HepG2 (cell line): ENCODE measurements around the gene NFIC. TPM values are rescaled to one million over a fixed set of nuclear protein-coding genes. Genes with fewer than 3 reads are reported as not detected.

ENCODE experiments used
- AGO1 ChIP-seq: fragments of 200-400 bp; formaldehyde crosslinking; IDR thresholded peaks from 2 replicates; pipeline ENCODE4 v1.6.1; 2017; ENCODE audit warnings: mild to moderate bottlenecking, low read depth, low read length, moderate library complexity; ENCODE audit not compliant: poor library complexity, severe bottlenecking
- ATF6 ChIP-seq: sonication (generic); formaldehyde crosslinking; conservative IDR thresholded peaks from 2 replicates; pipeline ENCODE4 v1.4.0; 2020; ENCODE audit warnings: missing genetic modification reagents
- CEBPB ChIP-seq: IDR thresholded peaks from 2 replicates; pipeline ENCODE4 v1.6.1; 2011; ENCODE audit warnings: low read depth, low read length, improper control_type of control experiment, borderline replicate concordance
- ERF ChIP-seq: IDR thresholded peaks from 2 replicates; pipeline ENCODE4 v1.6.1; 2018; ENCODE audit warnings: missing biosample characterization, missing genetic modification reagents
- GPBP1L1 ChIP-seq: sonication (generic); formaldehyde crosslinking; IDR thresholded peaks from 2 replicates; pipeline ENCODE4 v1.5.0; 2020; ENCODE audit warnings: mild to moderate bottlenecking, missing genetic modification reagents
- IKZF1 ChIP-seq: fragments of 450-650 bp; IDR thresholded peaks from 2 replicates; pipeline ENCODE4 v1.7.1; 2016
- KAT7 ChIP-seq: IDR thresholded peaks from 2 replicates; pipeline ENCODE4 v1.6.1; 2018; ENCODE audit warnings: borderline replicate concordance, missing compliant biosample characterization
- NR2F6 ChIP-seq, 2 experiments: IDR thresholded peaks; 2 replicates each; pipeline ENCODE4 v1.6.1; 2016; ENCODE audit warnings: antibody characterized with exemption in 1 of 2, mild to moderate bottlenecking in 1 of 2
- RBM39 ChIP-seq: fragments of 200-400 bp; formaldehyde crosslinking; IDR thresholded peaks from one replicate; pipeline ENCODE4 v1.6.1; 2018; ENCODE audit warnings: antibody characterized with exemption, mild to moderate bottlenecking, low read depth, low read length; ENCODE audit not compliant: poor library complexity, severe bottlenecking
- SMARCC2 ChIP-seq: fragments of 450-650 bp; IDR thresholded peaks from 2 replicates; pipeline ENCODE4 v1.6.1; 2017; ENCODE audit warnings: antibody characterized with exemption, mild to moderate bottlenecking
- SMC3 ChIP-seq: IDR thresholded peaks from 2 replicates; pipeline ENCODE4 v1.6.1; 2011; ENCODE audit warnings: low read length, improper control_type of control experiment
- SNAI1 ChIP-seq: sonication (generic); formaldehyde crosslinking; IDR thresholded peaks from 2 replicates; pipeline ENCODE4 v1.5.0; 2020; ENCODE audit warnings: mild to moderate bottlenecking, missing genetic modification reagents, borderline replicate concordance
- TSC22D2 ChIP-seq: sonication (generic); formaldehyde crosslinking; IDR thresholded peaks from 2 replicates; pipeline ENCODE4 v1.5.1; 2020; ENCODE audit warnings: missing genetic modification reagents, mild to moderate bottlenecking, borderline replicate concordance
- ZNF142 ChIP-seq: sonication (generic); formaldehyde crosslinking; IDR thresholded peaks from 2 replicates; pipeline ENCODE4 v1.4.0; 2020; ENCODE audit warnings: missing genetic modification reagents
- ZNF224 ChIP-seq: sonication (generic); formaldehyde crosslinking; IDR thresholded peaks from 2 replicates; pipeline ENCODE4 v1.5.0; 2020; ENCODE audit warnings: mild to moderate bottlenecking, missing genetic modification reagents
- ZNF225 ChIP-seq: sonication (generic); formaldehyde crosslinking; IDR thresholded peaks from 2 replicates; pipeline ENCODE4 v1.4.0; 2020; ENCODE audit warnings: mild to moderate bottlenecking, missing genetic modification reagents
- ZNF354B ChIP-seq: sonication (generic); formaldehyde crosslinking; IDR thresholded peaks from 2 replicates; pipeline ENCODE4 v1.8.0; 2022; ENCODE audit warnings: mild to moderate bottlenecking, missing genetic modification reagents
- ZNF431 ChIP-seq: sonication (generic); formaldehyde crosslinking; IDR thresholded peaks from 2 replicates; pipeline ENCODE4 v1.9.0; 2022; ENCODE audit warnings: missing genetic modification reagents, low read depth, mild to moderate bottlenecking, borderline replicate concordance
- ZNF580 ChIP-seq: IDR thresholded peaks from 2 replicates; pipeline ENCODE4 v1.6.1; 2016; ENCODE audit warnings: low read depth, borderline replicate concordance
- ZNF678 ChIP-seq: sonication (generic); formaldehyde crosslinking; IDR thresholded peaks from 2 replicates; pipeline ENCODE4 v1.4.0; 2020; ENCODE audit warnings: mild to moderate bottlenecking, missing genetic modification reagents
- ZSCAN31 ChIP-seq: sonication (generic); formaldehyde crosslinking; IDR thresholded peaks from 2 replicates; pipeline ENCODE4 v1.5.0; 2020; ENCODE audit warnings: low read depth, mild to moderate bottlenecking, missing genetic modification reagents
- polyA plus RNA-seq, 8 experiments: library from polyadenylated mRNA; depleted of rRNA in 3 of 8; stranded (reverse) in 7 of 8; unstranded in 1 of 8; fragments of >200 nt; fragmentation: Illumina TruSeq in 4 of 8; extraction: Trizol in 4 of 8; gene quantifications; 2 replicates each; pipeline versions ENCODE4 v1.2.1 to v1.2.3, GENCODE V29; 2011 to 2016; ENCODE audit warnings: low read depth in 4 of 8, missing spikeins in 1 of 8, mixed read lengths in 1 of 8; ENCODE audit not compliant: insufficient read depth in 1 of 8
- total RNA-seq, 5 experiments: library from RNA; depleted of rRNA; stranded (reverse); fragments of >200 nt; fragmentation: Illumina TruSeq; extraction: Trizol; gene quantifications; 2 replicates each; pipeline ENCODE4 v1.2.3, GENCODE V29; 2016; ENCODE audit warnings: low read depth in 1 of 5

Gene NFIC
- total and polyA plus RNA-seq, 2 of the 13 experiments (the other 11 are each of a cell fraction or from before 2014, with no cell fraction given) = 1.3 to 2.5 TPM

GRCh38 chr19:3443840-3444694 lies 77.7 kb downstream of the NFIC start (continued):
- TF ChIP-seq ATF6 (CRISPR knock-in tag) = no peak
- no peak for TF ChIP-seq ZNF224 (CRISPR knock-in tag)
- no peak for TF ChIP-seq ZNF431 (CRISPR knock-in tag)
- TF ChIP-seq ZSCAN31 = no peak
- TF ChIP-seq CEBPB = no peak
- no peak for TF ChIP-seq AGO1
- no peak for TF ChIP-seq RBM39
- no peak for TF ChIP-seq GPBP1L1 (CRISPR knock-in tag)
- no peak for TF ChIP-seq TSC22D2 (CRISPR knock-in tag)
- no peak for TF ChIP-seq SMC3
- TF ChIP-seq KAT7 (CRISPR knock-in tag) = no peak
- no peak for TF ChIP-seq SNAI1
- TF ChIP-seq ZNF354B (CRISPR knock-in tag) = no peak
- TF ChIP-seq NR2F6 (IDR thresholded peaks at IDR 0.05) = peak; percentile 51
- TF ChIP-seq NR2F6 (CRISPR knock-in tag; IDR thresholded peaks at IDR 0.05) = no peak
- TF ChIP-seq ERF (CRISPR knock-in tag) = no peak
- no peak for TF ChIP-seq ZNF678
- no peak for TF ChIP-seq IKZF1
- TF ChIP-seq SMARCC2 = no peak
- TF ChIP-seq ZNF225 (CRISPR knock-in tag) = no peak
- TF ChIP-seq ZNF580 (CRISPR knock-in tag) = no peak
- TF ChIP-seq ZNF142 (CRISPR knock-in tag) = no peak
